ENCODE measurements around the gene MTHFSD. TPM values are rescaled to one million over a fixed set of nuclear protein-coding genes. Genes with fewer than 3 reads are reported as not detected.

MTHFSD gene
- polyA plus RNA-seq, 3 donors = 24.5 to 32.6 (median 32.4) TPM

GRCh38 chr16:86531641-86532525 is 23.2 kb downstream of the MTHFSD start:
- no peak for DNase-seq

- no peak for DNase-seq
Measured at GRCh38 chr16:86531191-86531545, 23.9 kb downstream of the MTHFSD start.

GRCh38 chr16:86530251-86531190 is 24.5 kb downstream of the MTHFSD start:
- DNase-seq = no peak

GRCh38 chr16:86529160-86529559 is 25.9 kb downstream of the MTHFSD start:
- no peak for DNase-seq

GRCh38 chr16:86528061-86528929 is 26.7 kb downstream of the MTHFSD start:
- DNase-seq = no peak

- DNase-seq = no peak
Measured at GRCh38 chr16:86527366-86527765, 27.7 kb downstream of the MTHFSD start.

- DNase-seq = no peak
Measured at GRCh38 chr16:86525696-86526095, 29.3 kb downstream of the MTHFSD start.

- DNase-seq = no peak
Measured at GRCh38 chr16:86524029-86524428, 31.0 kb downstream of the MTHFSD start.

- DNase-seq = no peak
Measured at GRCh38 chr16:86523166-86523740, 31.8 kb downstream of the MTHFSD start.

GRCh38 chr16:86522634-86523033 is 32.4 kb downstream of the MTHFSD start:
- no peak for DNase-seq

- DNase-seq = no peak
Measured at GRCh38 chr16:86521236-86522197, 33.5 kb downstream of the MTHFSD start.

GRCh38 chr16:86520317-86521210 is 34.5 kb downstream of the MTHFSD start:
- DNase-seq = no peak

- no peak for DNase-seq
Measured at GRCh38 chr16:86519649-86520316, 35.3 kb downstream of the MTHFSD start.

- DNase-seq = no peak
Measured at GRCh38 chr16:86519007-86519648, 35.9 kb downstream of the MTHFSD start.

- DNase-seq = no peak
Measured at GRCh38 chr16:86517652-86518258, 37.3 kb downstream of the MTHFSD start.

GRCh38 chr16:86517033-86517432 is 38.0 kb downstream of the MTHFSD start:
- no peak for DNase-seq

GRCh38 chr16:86516623-86517003 is 38.4 kb downstream of the MTHFSD start:
- no peak for DNase-seq
